Astrocyte of the cerebellum (primary cell): Measurements from ENCODE around the gene ARHGAP26.
A peak's percentile ranks its signal among the peaks of the same experiment; 100 is the strongest.

Experiments
- DNase-seq: peaks from one replicate; pipeline ENCODE4 v3.0.0-alpha.2; 2011; ENCODE audit warnings: low read depth
- H3K4me3 ChIP-seq: 2 replicates; pipeline ENCODE4 v1.5.1; 2011; ENCODE audit warnings: mild to moderate bottlenecking, low read depth, low read length, moderate library complexity
- CTCF ChIP-seq: IDR thresholded peaks from 2 replicates; pipeline ENCODE4 v1.5.1; 2012; ENCODE audit warnings: low read length, low read depth, moderate library complexity, mild to moderate bottlenecking; ENCODE audit errors: missing control alignments
- in situ Hi-C: cut with HindIII; loops from 2 replicates; pipeline ENCODE4 v1.10.0; 2017; ENCODE audit warnings: low sequenced_read_pairs

The ARHGAP26 gene

GRCh38 chr5:142770650-142771609 lies 753 bp downstream of the ARHGAP26 start:
- no peak for TF ChIP-seq CTCF
- in situ Hi-C loops: no loop called here
- H3K4me3 ChIP-seq: peak overlapping the region; percentile 76
- DNase-seq: no peak

DNA sequence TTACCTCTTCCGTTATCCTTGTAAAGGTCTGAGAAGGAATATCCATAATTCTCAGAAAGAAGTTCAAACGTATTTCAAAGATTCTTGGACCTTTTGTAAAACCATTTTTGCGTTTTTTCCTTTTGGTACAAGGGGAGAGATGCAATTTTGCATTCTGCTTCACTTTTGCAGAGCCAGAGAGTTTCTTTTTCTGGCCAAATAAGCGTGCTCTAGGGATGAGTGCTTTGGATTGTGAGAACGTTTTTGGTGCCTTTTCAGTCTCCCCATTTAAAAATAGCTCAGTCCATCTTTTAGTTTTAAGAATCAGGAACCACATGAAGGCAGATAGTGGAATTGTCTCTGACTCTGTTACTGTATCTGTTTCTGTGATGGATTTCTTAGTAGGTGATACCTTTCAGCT lies 1.5 kb downstream of the ARHGAP26 start:
- in situ Hi-C loops: no loop called here
- no peak for DNase-seq
- TF ChIP-seq CTCF: no peak
- peak overlapping the region; percentile 76 for H3K4me3 ChIP-seq

- in situ Hi-C loops: no loop called here
- no peak overlapping the region for H3K4me3 ChIP-seq
- no peak for DNase-seq
- no peak for TF ChIP-seq CTCF
Measured at GRCh38 chr5:142772446-142773293, 2.5 kb downstream of the ARHGAP26 start.

GRCh38 chr5:142777099-142777498 lies 6.9 kb downstream of the ARHGAP26 start:
- DNase-seq: no peak
- TF ChIP-seq CTCF: no peak
- in situ Hi-C loops: no loop called here
- no peak overlapping the region for H3K4me3 ChIP-seq

GRCh38 chr5:142777850-142778249 lies 7.7 kb downstream of the ARHGAP26 start:
- TF ChIP-seq CTCF: no peak
- in situ Hi-C loops: no loop called here
- H3K4me3 ChIP-seq: no peak overlapping the region
- DNase-seq: no peak

- peak; percentile 4 for DNase-seq
- no peak overlapping the region for H3K4me3 ChIP-seq
- in situ Hi-C loops: no loop called here
- no peak for TF ChIP-seq CTCF
Measured at GRCh38 chr5:142779163-142779840, 9.1 kb downstream of the ARHGAP26 start.
